ENCODE results near the gene PCDH20. TPM values are rescaled to one million over a fixed set of nuclear protein-coding genes. Genes with fewer than 3 reads are reported as not detected.

PCDH20 gene
- total RNA-seq: 1 to 10 TPM in 2 of 4 donors, not detected in 2; 1.4 to 6.0 TPM

GRCh38 chr13:61415749-61416148 lies at the start of gene PCDH20:
Gene PCDH20 (minus strand): TSS chr13:61415849. CDS start chr13:61415158, 691 bp downstream.
- intact Hi-C loops (cut with DNase I; ENCODE audit: low total_unique reads): no loop called here
- H3K4me1 ChIP-seq: peaks cover 0 to 18% (median 9%) of the 10 kb centered on the region in 4 donors
- DNase-seq: no peak
- H3K9me3 ChIP-seq: no peaks in the 10 kb centered on the region
- TF ChIP-seq POLR2A (IDR thresholded peaks at IDR 0.05) (no peak), POLR2AphosphoS5 (IDR thresholded peaks at IDR 0.05) (no peak), EP300 (IDR thresholded peaks at IDR 0.05; ENCODE audit: low read depth) (no peak), CTCF (IDR thresholded peaks at IDR 0.05) (no peak)
- peaks cover 6% of the 10 kb centered on the region for H3K27me3 ChIP-seq
- H3K36me3 ChIP-seq: no peaks in the 10 kb centered on the region
- WGBS, 2 donors (ENCODE audit: low coverage in 1 of 2): 32 to 33% methylated on average over 3 of the region's 3 CpGs
- in situ Hi-C loops (cut with MboI; ENCODE audit: low pct_ligation_motif_present in 1 of 4, low pct_unique_long_range_greater_than_20kb in 1 of 4, low sequenced_read_pairs in 3 of 4): no loop called here
- H3K27ac ChIP-seq: peak within 1 kb of the TSS in 3 of 4 donors; percentile 43 to 61 (median 53)
- peak within 1 kb of the TSS; percentile 12 to 49 (median 24) for H3K4me3 ChIP-seq

- Histone ChIP-seq H3K27ac (no peak overlapping the region), H3K9me3 (no peaks in the 10 kb centered on the region), H3K4me1 (no peaks in the 10 kb centered on the region), H3K27me3 (no peaks in the 10 kb centered on the region), H3K4me3 (no peak overlapping the region), H3K36me3 (no peaks in the 10 kb centered on the region)
- no peak for DNase-seq
- 50% methylated on average over 1 of the region's 1 CpG; no CpG with 5 or more reads in 1 of the 2 donors for WGBS, 2 donors (ENCODE audit: low coverage in 1 of 2)
- TF ChIP-seq CTCF (IDR thresholded peaks at IDR 0.05) (no peak), POLR2A (IDR thresholded peaks at IDR 0.05) (no peak), POLR2AphosphoS5 (IDR thresholded peaks at IDR 0.05) (no peak), EP300 (IDR thresholded peaks at IDR 0.05; ENCODE audit: low read depth) (no peak)
- intact Hi-C loops (cut with DNase I; ENCODE audit: low total_unique reads): no loop called here
- in situ Hi-C loops (cut with MboI; ENCODE audit: low pct_ligation_motif_present in 1 of 4, low pct_unique_long_range_greater_than_20kb in 1 of 4, low sequenced_read_pairs in 3 of 4): no loop called here
Measured at GRCh38 chr13:61463024-61463423, 47.4 kb upstream of the PCDH20 start.

GRCh38 chr13:61453121-61453520 lies 37.5 kb upstream of the PCDH20 start:
- 52 to 64% methylated on average over 1 of the region's 1 CpG for WGBS, 2 donors (ENCODE audit: low coverage in 1 of 2)

GRCh38 chr13:61432029-61432428 lies 16.4 kb upstream of the PCDH20 start:
- TF ChIP-seq CTCF (IDR thresholded peaks at IDR 0.05) (no peak), EP300 (IDR thresholded peaks at IDR 0.05; ENCODE audit: low read depth) (no peak), POLR2A (IDR thresholded peaks at IDR 0.05) (no peak), POLR2AphosphoS5 (IDR thresholded peaks at IDR 0.05) (no peak)
- Histone ChIP-seq H3K36me3 (no peaks in the 10 kb centered on the region), H3K9me3 (no peaks in the 10 kb centered on the region), H3K4me3 (no peak overlapping the region), H3K27ac (no peak overlapping the region), H3K27me3 (no peaks in the 10 kb centered on the region), H3K4me1 (no peaks in the 10 kb centered on the region)
- DNase-seq: no peak
- WGBS, 2 donors (ENCODE audit: low coverage in 1 of 2): 65 to 71% methylated on average over 1 of the region's 1 CpG
- in situ Hi-C loops (cut with MboI; ENCODE audit: low pct_ligation_motif_present in 1 of 4, low pct_unique_long_range_greater_than_20kb in 1 of 4, low sequenced_read_pairs in 3 of 4) (no loop called here), intact Hi-C loops (cut with DNase I; ENCODE audit: low total_unique reads) (no loop called here)

More at GRCh38 chr13:61453121-61453520, 37.5 kb upstream of the PCDH20 start:
- H3K4me1 ChIP-seq: no peaks in the 10 kb centered on the region
- H3K36me3 ChIP-seq: no peaks in the 10 kb centered on the region
- no peak overlapping the region for H3K4me3 ChIP-seq
- TF ChIP-seq POLR2A (IDR thresholded peaks at IDR 0.05): no peak
- no peak for TF ChIP-seq POLR2AphosphoS5 (IDR thresholded peaks at IDR 0.05)
- TF ChIP-seq EP300 (IDR thresholded peaks at IDR 0.05; ENCODE audit: low read depth): no peak
- TF ChIP-seq CTCF (IDR thresholded peaks at IDR 0.05): no peak
- no peak overlapping the region for H3K27ac ChIP-seq
- intact Hi-C loops (cut with DNase I; ENCODE audit: low total_unique reads): no loop called here
- no peaks in the 10 kb centered on the region for H3K27me3 ChIP-seq
- in situ Hi-C loops (cut with MboI; ENCODE audit: low pct_ligation_motif_present in 1 of 4, low pct_unique_long_range_greater_than_20kb in 1 of 4, low sequenced_read_pairs in 3 of 4): no loop called here
- H3K9me3 ChIP-seq: no peaks in the 10 kb centered on the region
- no peak for DNase-seq
